Measurements from ENCODE around the gene WNT7A.

Gene WNT7A

DNA sequence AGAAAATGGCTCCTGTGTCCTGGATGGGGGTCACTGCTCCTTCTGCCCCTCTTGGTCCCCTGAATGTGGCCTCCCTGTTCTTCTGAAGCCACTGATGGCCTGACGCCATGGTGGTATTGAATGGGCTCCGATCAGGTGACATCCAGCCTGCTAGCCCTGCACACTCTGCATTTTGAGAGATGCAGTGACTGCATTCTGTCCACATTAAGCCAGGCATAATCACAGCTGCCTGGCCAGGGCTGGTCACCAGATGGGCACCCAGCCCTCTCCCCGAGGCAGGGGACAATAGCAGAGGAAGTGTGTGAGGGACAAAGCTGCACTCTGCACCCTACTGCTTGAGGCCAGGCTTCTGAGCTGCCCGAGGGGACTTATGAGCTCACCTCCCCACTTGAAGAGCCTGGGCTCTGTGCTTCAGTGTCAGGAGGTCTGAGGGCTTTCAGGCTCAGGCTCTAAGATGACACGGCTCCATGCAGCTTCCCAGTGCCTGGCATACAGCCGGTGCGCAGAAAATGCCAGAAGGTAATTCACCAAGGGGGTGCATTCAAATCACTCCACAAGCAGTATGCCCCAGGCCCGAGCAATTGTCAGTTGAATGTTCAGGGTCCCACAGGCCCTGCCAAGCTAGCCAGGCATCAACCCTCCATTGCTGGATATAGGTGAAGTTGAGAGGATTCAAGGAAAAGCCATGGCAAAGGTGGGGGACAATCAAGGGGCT, 56.8 kb downstream of the WNT7A start:
- H3K27ac ChIP-seq = no peak overlapping the region
- no peak for DNase-seq (ENCODE audit: low spot score)
- H3K4me3 ChIP-seq = no peak overlapping the region
- TF ChIP-seq CTCF (IDR thresholded peaks at IDR 0.05) = no peak

DNA sequence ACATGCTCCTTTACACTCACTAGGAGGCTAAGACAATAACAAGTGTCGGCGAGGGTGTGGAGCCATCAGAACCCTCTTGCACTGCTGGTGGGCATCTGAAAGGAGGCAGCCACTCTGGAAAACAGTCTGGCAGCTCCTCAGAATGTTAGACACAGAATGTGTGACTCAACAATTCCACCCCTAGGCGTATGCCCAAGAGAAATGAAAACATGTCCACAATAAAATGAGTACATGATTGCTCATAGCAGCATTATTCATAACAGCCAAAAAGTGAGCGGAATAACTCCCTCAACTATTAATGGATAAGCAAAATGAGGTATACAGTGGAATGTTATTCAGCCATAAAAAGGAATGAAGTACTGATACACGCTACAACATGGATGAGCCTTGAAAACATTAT, 57.8 kb downstream of the WNT7A start:
- no peak for TF ChIP-seq CTCF (IDR thresholded peaks at IDR 0.05)
- DNase-seq (ENCODE audit: low spot score) = no peak
- Histone ChIP-seq H3K4me3 (no peak overlapping the region), H3K27ac (no peak overlapping the region)

DNA sequence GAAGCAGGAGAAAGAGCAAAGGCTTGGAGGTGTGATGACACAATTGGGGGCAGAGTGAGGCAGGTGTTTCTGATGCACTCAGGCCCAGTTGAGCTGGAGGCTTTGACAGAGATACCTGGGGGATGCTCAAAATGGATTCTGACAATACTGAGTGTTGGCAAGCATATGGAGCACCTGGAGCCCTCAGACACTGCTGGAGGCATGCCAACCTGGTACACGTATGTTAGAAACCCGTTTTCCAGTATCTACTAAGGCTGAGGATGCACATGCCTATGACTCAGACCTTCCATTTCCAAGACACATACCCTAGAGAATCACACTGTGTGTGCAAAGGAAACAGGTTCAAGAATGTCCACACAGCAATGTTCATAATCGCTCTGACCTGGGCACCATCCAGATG, 58.7 kb downstream of the WNT7A start:
- no peak for TF ChIP-seq CTCF (IDR thresholded peaks at IDR 0.05)
- no peak for DNase-seq (ENCODE audit: low spot score)
- no peak overlapping the region for H3K27ac ChIP-seq
- no peak overlapping the region for H3K4me3 ChIP-seq

- DNase-seq (ENCODE audit: low spot score) = no peak
- no peak overlapping the region for H3K4me3 ChIP-seq
- no peak for TF ChIP-seq CTCF (IDR thresholded peaks at IDR 0.05)
- no peak overlapping the region for H3K27ac ChIP-seq
Measured at GRCh38 chr3:13818919-13819318, 61.0 kb downstream of the WNT7A start.

GRCh38 chr3:13815088-13815683, 64.7 kb downstream of the WNT7A start:
- H3K27ac ChIP-seq = no peak overlapping the region
- no peak overlapping the region for H3K4me3 ChIP-seq
- DNase-seq (ENCODE audit: low spot score) = no peak
- no peak for TF ChIP-seq CTCF (IDR thresholded peaks at IDR 0.05)

DNA sequence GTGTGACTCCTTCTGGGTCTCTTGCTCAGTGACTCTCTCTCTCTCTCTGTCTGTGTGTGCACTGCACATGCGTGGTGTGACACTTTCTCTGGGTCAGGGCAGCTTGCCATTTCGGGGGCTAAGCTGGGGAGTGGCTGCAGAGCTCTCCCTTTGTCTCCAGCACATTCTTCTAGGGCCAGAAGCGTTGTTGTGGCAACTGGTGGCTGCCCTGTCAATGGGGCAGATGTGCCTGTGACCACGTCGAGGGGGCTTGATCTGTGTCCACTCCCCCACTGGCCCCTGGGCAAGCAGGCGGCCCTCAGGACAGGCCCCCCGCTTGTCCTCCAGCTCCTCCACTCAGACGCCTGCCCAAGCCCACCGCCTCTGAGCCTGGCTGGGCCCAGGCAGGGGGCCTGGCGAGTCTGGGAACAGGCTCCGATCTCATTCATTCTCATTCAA, 67.8 kb downstream of the WNT7A start:
- DNase-seq (ENCODE audit: low spot score) = no peak
- Histone ChIP-seq H3K27ac (no peak overlapping the region), H3K4me3 (no peak overlapping the region)
- TF ChIP-seq CTCF (IDR thresholded peaks at IDR 0.05) = no peak

GRCh38 chr3:13811614-13812013, 68.3 kb downstream of the WNT7A start:
- TF ChIP-seq CTCF (IDR thresholded peaks at IDR 0.05) = no peak
- no peak for DNase-seq (ENCODE audit: low spot score)
- Histone ChIP-seq H3K27ac (no peak overlapping the region), H3K4me3 (no peak overlapping the region)

Data from coronary artery (tissue), 2 donors.